HAP-1 (cell line): ENCODE data around the gene PCNX2.

ENCODE experiments used
- DNase-seq, 2 experiments: peaks; one replicate each; pipeline ENCODE4 v3.0.0-alpha.2; 2016 to 2020; ENCODE audit warnings: low spot score in 2 of 2
- H3K27me3 ChIP-seq: fragments of 250-450 bp; sonication (Bioruptor Pico); 2 replicates; pipeline ENCODE4 v1.5.1; 2020; ENCODE audit warnings: low read depth, mild to moderate bottlenecking, moderate library complexity
- H3K36me3 ChIP-seq: fragments of 250-450 bp; sonication (Bioruptor Pico); replicated peaks from 2 replicates; pipeline ENCODE4 v1.5.1; 2020; ENCODE audit warnings: mild to moderate bottlenecking
- H3K4me1 ChIP-seq: fragments of 250-450 bp; sonication (Bioruptor Pico); 2 replicates; pipeline ENCODE4 v1.5.1; 2020; ENCODE audit warnings: mild to moderate bottlenecking
- H3K4me3 ChIP-seq: fragments of 250-450 bp; sonication (Bioruptor Pico); 2 replicates; pipeline ENCODE4 v1.5.1; 2020; ENCODE audit warnings: mild to moderate bottlenecking, moderate library complexity
- H3K9me3 ChIP-seq: fragments of 250-450 bp; sonication (Bioruptor Pico); 2 replicates; pipeline ENCODE4 v1.5.1; 2020; ENCODE audit warnings: mild to moderate bottlenecking, moderate library complexity
- in situ Hi-C: fragments of 300-500 bp; cut with MboI; formaldehyde crosslinking; loops from 3 replicates; pipeline ENCODE4 v1.14.3; 2020; ENCODE audit warnings: low sequenced_read_pairs, inconsistent platforms, mixed read lengths

The PCNX2 gene

DNA sequence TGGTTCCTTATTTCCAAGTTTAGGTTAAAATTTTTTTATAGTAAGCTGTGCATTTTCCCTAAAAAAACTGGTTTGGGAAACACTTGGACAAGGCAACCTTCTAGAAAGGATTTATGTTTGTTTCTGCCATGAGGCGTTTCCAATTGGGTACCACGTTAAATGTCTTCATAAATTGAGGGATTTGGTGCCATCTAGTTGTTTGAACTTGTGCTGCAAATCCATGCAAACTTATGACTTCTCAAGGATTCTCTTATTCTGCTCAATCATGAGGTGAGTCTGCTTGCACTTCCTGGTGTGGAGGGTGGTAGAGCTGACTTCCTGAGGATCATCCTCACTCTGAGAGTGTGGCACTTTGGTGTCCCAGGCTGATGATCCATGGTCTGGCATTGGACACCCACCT lies 123.3 kb downstream of the PCNX2 start:
- in situ Hi-C loops: no loop called here
- peak in 1 of 2 experiments; percentile 8 for DNase-seq
- Histone ChIP-seq H3K9me3 (no peaks in the 10 kb centered on the region), H3K27me3 (no peaks in the 10 kb centered on the region), H3K4me1 (no peaks in the 10 kb centered on the region), H3K36me3 (0 out of 2 replicates have a peak, but pooled peaks cover 2% of the 10 kb centered on the region), H3K4me3 (no peak overlapping the region)

DNA sequence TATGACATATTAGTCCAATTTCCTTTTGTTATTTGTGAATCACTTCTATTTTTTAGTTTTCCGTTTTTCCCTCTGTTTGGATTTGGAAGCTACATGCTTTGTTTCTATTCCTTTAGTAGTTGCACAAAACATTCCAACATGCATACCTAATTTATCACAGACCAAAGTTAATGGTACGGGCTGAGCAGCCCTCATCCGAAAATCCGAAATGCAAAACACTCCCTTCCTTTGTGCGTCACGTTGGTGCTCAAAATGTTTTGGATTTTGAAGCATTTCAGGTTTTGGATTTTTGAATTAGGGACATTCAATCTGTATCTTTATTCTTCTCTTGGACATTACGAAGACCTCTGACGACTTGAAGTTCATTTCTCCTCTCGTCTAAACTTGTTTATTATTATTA lies 124.8 kb downstream of the PCNX2 start:
- Histone ChIP-seq H3K36me3 (no peaks in the 10 kb centered on the region), H3K4me1 (no peaks in the 10 kb centered on the region), H3K9me3 (no peaks in the 10 kb centered on the region), H3K4me3 (no peak overlapping the region), H3K27me3 (no peaks in the 10 kb centered on the region)
- in situ Hi-C loops: no loop called here
- DNase-seq: no peak

DNA sequence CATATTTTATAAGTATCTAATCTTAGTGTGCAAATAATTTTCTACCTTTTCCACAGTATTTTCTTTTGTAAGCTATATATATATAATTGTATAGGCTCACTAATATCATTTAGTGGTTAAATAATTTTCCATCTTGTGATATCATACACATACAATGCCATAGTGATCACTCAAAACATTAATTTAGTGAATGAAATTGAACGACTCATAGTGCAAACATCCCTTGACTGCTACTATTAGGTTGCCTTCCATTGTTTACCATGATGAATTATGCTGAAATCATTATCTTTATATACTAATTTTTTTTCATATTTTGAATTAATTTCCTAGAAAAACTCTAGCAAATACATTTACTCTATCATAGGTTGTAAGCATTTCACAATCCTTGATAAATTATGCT lies 127.1 kb downstream of the PCNX2 start:
- Histone ChIP-seq H3K36me3 (no peaks in the 10 kb centered on the region), H3K27me3 (no peaks in the 10 kb centered on the region), H3K4me1 (no peaks in the 10 kb centered on the region), H3K9me3 (no peaks in the 10 kb centered on the region), H3K4me3 (no peak overlapping the region)
- in situ Hi-C loops: no loop called here
- DNase-seq: no peak

DNA sequence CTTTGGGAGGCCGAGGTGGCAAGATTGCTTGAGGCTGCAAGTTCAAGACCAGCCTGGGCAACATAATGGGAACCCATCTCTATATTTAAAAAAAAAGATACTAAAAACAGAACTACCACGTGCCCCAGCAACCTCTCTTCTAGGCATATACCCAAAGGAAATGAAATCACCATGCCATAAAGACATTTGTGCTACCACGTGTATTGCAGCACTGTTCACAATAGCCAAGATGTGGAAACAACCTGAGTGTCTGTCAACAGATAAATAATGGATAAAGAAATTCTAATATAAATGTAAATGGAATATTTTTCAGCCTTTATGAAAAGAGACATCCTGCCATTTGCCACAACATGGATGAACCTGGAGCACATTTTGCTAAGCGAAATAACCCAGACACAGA lies 128.6 kb downstream of the PCNX2 start:
- no peak for DNase-seq
- in situ Hi-C loops: no loop called here
- Histone ChIP-seq H3K9me3 (no peaks in the 10 kb centered on the region), H3K4me3 (no peak overlapping the region), H3K36me3 (no peaks in the 10 kb centered on the region), H3K27me3 (no peaks in the 10 kb centered on the region), H3K4me1 (no peaks in the 10 kb centered on the region)

DNA sequence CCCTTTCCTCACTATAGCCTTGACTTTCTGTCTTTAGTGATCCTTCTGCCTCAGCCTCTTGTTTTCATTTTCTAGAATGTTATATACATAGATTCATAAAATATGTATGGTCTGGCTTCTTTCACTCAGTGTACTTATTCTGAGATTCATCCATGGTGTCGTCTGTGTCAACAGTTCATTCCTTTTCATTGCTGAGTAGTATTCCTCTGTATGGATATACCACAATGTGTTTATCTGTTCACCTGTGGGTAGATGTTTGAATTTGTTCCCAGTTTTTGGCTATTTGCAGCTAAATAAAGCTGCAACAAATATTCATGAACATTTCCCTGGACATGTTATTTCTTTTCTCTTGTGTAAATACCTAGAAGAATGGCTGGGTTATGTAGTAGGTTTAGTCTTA lies 131.8 kb downstream of the PCNX2 start:
- Histone ChIP-seq H3K4me1 (no peaks in the 10 kb centered on the region), H3K4me3 (no peak overlapping the region), H3K9me3 (no peaks in the 10 kb centered on the region), H3K36me3 (no peaks in the 10 kb centered on the region), H3K27me3 (no peaks in the 10 kb centered on the region)
- no peak for DNase-seq
- in situ Hi-C loops: no loop called here

DNA sequence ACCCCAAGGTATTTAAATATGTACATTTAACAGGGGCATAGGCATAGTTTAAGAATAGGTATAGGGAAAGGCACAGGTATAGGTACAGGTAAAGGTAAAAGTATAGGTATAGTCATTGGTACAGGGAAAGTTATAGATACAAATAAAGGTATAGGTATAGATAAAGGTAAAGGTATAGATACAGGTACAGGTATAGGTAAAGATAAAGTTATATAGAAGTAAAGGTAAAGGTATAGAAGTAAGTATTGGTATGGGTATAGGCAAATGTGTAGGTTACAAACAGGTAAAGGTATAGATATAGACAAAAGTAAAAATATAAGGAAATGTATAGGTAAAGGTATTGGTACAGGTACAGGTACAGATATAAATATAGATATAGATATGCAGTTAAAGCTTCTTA lies 137.2 kb downstream of the PCNX2 start:
- Histone ChIP-seq H3K4me1 (no peaks in the 10 kb centered on the region), H3K9me3 (no peaks in the 10 kb centered on the region), H3K4me3 (no peak overlapping the region), H3K36me3 (no peaks in the 10 kb centered on the region), H3K27me3 (no peaks in the 10 kb centered on the region)
- in situ Hi-C loops: no loop called here
- DNase-seq: no peak

DNA sequence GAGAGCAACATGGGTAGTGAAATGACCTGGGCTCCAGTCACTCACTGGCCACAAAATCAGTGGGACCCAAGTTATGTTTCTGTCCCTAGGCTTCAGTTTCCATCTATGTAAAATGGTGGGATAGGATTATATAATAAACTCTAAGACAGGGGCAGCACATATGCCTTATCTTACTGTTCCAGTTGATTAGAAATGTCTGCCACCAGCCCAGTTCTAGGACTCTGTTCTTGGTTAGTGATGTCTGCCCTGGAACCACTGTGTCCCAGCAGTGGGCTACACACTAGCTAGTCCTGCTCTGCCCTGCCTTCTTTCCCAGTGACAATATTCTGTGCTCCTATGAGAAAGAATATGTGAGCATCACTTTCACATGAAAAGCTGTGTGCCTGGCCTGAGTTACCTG lies 138.3 kb downstream of the PCNX2 start:
- DNase-seq: no peak
- Histone ChIP-seq H3K4me1 (no peaks in the 10 kb centered on the region), H3K9me3 (no peaks in the 10 kb centered on the region), H3K36me3 (no peaks in the 10 kb centered on the region), H3K27me3 (no peaks in the 10 kb centered on the region), H3K4me3 (no peak overlapping the region)
- in situ Hi-C loops: no loop called here

DNA sequence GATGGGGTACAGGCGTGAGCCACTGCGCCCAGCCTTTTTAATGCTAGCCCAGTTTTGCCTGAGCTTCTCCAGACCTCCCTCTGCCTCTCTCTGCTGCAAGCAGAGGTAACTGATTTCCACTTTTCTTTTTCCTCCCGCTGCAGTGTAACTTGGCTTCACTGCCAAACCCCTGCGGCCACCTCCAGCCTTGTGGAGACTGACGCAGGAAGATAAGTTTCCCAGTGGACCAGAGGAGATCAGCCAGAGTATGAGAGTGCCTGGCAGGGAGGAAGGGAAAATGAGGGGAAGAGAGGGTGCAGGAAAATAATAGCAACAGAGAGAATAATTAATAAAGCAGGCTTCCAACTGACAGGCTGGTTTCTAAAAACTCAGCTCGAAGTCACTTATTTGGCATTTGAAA lies 143.7 kb downstream of the PCNX2 start:
- Histone ChIP-seq H3K4me1 (no peaks in the 10 kb centered on the region), H3K36me3 (no peaks in the 10 kb centered on the region), H3K9me3 (no peaks in the 10 kb centered on the region), H3K4me3 (no peak overlapping the region), H3K27me3 (no peaks in the 10 kb centered on the region)
- in situ Hi-C loops: no loop called here
- DNase-seq: no peak

DNA sequence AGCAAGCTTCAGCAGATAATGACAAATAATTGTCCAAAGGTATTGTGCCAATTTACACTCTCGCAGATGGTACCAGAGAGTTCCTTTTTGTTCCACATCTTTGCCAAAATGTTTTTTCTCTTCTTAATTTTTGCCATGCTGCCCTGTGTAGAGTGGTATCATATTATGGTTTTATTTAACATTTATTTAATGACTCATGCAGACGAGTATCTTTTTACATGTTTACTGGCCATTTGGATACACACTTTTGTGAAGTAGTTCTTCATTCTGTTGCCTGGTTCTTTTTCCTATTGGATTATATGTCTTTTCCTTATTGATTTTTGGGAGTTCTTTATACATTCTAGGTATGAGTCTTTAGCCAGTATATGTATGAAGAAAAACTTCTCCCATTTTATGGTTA lies 151.1 kb downstream of the PCNX2 start:
- no peaks in the 10 kb centered on the region for H3K9me3 ChIP-seq
- in situ Hi-C loops: no loop called here
- H3K4me3 ChIP-seq: no peak overlapping the region
- H3K36me3 ChIP-seq: no peaks in the 10 kb centered on the region
- H3K4me1 ChIP-seq: peaks cover 5% of the 10 kb centered on the region; the same call in 1 of the 2 replicates
- H3K27me3 ChIP-seq: no peaks in the 10 kb centered on the region
- no peak for DNase-seq

DNA sequence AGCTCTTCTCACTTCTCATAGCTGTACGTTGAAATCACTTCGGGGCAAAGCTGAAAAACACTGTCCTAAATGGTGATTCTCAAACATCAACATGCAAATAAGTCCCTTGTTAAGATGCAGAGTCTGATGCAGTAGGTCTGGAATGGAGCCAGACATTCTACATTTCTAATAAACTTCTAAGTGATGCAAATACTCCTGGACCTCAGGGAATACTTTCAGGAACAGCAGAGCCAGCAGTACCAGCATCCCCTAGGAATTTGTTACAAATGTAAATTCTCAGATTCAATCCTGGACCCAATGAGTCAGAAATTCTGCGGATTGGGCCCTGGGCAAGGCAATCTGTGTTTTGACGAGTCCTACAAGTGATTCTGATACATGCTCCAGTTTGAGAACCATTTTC lies 152.3 kb downstream of the PCNX2 start:
- no peaks in the 10 kb centered on the region for H3K9me3 ChIP-seq
- no peaks in the 10 kb centered on the region for H3K27me3 ChIP-seq
- no peaks in the 10 kb centered on the region for H3K36me3 ChIP-seq
- in situ Hi-C loops: no loop called here
- peaks cover 5% of the 10 kb centered on the region; the same call in 1 of the 2 replicates for H3K4me1 ChIP-seq
- H3K4me3 ChIP-seq: no peak overlapping the region
- peak; percentile 31 to 55 for DNase-seq

DNA sequence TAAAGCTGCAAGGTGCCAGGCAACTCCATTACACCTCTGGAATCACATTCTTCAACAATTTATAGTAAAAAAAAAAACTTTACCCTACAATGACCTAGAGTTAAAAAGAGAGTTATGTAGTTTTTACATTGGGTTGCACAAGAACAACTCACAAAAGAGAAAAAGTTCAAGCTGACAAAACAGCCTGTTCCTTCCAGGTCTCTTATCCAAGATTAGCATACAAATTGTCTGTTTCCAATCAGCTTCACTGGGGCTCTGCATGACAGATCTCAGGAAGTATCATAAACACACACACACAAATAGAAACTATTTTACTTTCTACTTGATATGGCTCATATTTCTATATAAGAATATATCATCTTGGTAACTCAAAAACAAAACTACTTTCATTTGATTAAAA lies 154.6 kb downstream of the PCNX2 start:
- Histone ChIP-seq H3K4me3 (no peak overlapping the region), H3K9me3 (no peaks in the 10 kb centered on the region), H3K27me3 (no peaks in the 10 kb centered on the region), H3K36me3 (no peaks in the 10 kb centered on the region), H3K4me1 (peaks cover 5% of the 10 kb centered on the region; the same call in 1 of the 2 replicates)
- DNase-seq: no peak
- in situ Hi-C loops: no loop called here

DNA sequence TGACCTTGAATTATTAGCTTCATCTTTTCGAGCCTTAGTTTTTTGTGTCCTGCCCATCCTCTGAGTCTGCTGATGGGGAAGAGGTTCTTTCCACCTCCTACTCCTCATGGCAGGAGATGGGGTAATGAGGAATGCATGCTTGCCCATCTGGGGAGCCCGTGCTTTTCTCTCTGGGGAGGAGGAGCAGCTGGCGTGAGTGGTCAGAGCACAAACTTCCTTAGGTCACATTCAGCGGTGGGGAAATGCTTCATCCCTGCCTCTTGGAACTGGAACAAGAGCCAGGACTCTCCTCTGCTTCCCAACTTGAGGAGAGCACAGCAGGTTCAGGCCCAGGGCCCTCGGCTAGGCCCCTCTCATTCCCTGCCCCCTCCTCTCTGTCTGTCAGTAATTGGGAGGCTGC lies 155.0 kb downstream of the PCNX2 start:
- no peak overlapping the region for H3K4me3 ChIP-seq
- no peaks in the 10 kb centered on the region for H3K27me3 ChIP-seq
- DNase-seq: no peak
- no peaks in the 10 kb centered on the region for H3K36me3 ChIP-seq
- in situ Hi-C loops: no loop called here
- H3K4me1 ChIP-seq: peaks cover 5% of the 10 kb centered on the region; the same call in 1 of the 2 replicates
- no peaks in the 10 kb centered on the region for H3K9me3 ChIP-seq

DNA sequence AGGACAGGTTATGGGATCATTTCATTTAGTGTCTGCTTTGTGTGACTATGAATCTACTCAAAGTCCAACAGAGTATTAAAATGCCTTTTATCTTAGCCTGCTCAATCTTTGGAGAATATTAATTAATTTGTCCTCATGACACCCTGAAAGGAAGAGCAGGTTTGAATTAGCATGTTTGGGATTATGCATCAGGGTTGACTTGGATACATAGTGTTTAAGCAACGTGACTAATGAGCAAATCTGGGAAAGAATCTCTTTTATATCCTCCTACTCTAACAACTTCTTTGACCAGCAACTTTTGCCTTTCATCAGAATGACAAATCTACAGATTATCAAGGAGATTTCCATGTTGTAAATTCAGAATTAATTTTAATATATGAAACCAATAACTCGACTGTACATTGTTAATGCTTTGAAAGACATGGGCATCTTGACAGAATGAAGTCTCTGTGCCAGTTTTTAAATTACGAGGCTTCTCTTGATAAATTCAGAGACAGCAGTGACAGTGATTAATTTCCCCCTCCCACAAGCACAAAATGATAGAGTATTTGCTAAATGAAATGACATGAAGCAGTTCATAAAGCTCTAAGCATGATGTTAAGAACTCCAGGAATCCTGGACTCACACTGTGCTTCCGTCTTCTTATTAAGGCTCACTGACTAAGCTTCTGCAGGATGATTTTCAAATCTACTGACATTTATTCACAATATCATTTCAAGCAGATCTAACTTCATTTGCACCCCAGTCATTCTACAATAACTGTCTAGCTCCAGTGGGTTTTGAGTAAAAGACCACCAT lies 156.5 kb downstream of the PCNX2 start:
- no peaks in the 10 kb centered on the region for H3K9me3 ChIP-seq
- no peaks in the 10 kb centered on the region for H3K36me3 ChIP-seq
- H3K27me3 ChIP-seq: no peaks in the 10 kb centered on the region
- in situ Hi-C loops: no loop called here
- DNase-seq: no peak
- H3K4me3 ChIP-seq: no peak overlapping the region
- H3K4me1 ChIP-seq: peaks cover 5% of the 10 kb centered on the region; the same call in 1 of the 2 replicates

DNA sequence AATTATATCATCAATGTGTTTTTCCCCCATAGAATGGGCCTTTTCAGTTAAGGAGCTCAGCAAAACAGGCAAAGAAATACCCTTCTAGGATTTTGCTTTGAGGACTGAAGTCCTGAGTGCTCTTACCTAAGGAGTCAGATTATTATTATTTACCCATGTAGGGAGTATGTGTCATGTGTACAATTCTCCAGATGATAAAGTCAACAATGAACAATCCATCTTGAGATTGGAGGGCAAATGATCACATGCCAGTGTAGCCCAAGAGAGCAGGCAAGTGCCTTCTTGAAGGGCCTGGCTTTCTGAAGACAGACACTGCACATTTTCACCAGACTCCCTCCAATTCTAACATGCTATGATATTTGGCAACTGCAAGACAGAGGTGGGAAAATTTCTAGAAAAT lies 159.7 kb downstream of the PCNX2 start:
- Histone ChIP-seq H3K4me1 (no peaks in the 10 kb centered on the region), H3K27me3 (no peaks in the 10 kb centered on the region), H3K4me3 (no peak overlapping the region), H3K9me3 (no peaks in the 10 kb centered on the region), H3K36me3 (no peaks in the 10 kb centered on the region)
- no peak for DNase-seq
- in situ Hi-C loops: no loop called here

DNA sequence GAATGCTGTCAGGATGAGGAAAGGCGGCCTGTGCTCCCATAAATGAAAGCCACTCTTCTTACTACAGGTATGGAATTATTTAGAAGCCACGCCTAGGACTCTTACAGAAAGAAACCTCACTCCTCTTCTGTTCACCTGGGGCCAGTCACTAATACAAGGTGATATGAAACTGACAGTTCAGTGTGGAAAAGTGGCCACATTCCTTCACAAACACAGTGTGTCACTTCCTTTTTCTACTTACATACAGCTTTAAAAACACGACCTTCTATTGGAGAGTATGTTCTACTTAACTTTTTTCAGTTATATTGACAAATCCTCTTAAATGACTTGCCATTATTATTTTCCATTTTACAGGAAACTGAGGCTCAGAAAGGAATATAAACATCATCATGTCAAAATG lies 163.1 kb downstream of the PCNX2 start:
- in situ Hi-C loops: no loop called here

More for the DNA sequence above, 163.1 kb downstream of the PCNX2 start:
- Histone ChIP-seq H3K9me3 (no peaks in the 10 kb centered on the region), H3K36me3 (no peaks in the 10 kb centered on the region), H3K4me3 (no peak overlapping the region), H3K27me3 (no peaks in the 10 kb centered on the region), H3K4me1 (no peaks in the 10 kb centered on the region)
- DNase-seq: no peak
